HG03066 (cell line): Measurements from ENCODE around the gene CCDC88C.
A peak's percentile ranks its signal among the peaks of the same experiment; 100 is the strongest.
"Not testable (repeated sequence)": the region's sequence is repeated elsewhere in the genome, so short reads cannot be mapped to it uniquely, and the experiment has no call there.

ENCODE experiments used
- ATAC-seq: cut with Tn5 transposase; IDR thresholded peaks from one replicate; pipeline ENCODE4 v1.9.1; 2021; ENCODE audit warnings: low read depth; ENCODE audit not compliant: unreplicated experiment

CCDC88C gene, protein sequence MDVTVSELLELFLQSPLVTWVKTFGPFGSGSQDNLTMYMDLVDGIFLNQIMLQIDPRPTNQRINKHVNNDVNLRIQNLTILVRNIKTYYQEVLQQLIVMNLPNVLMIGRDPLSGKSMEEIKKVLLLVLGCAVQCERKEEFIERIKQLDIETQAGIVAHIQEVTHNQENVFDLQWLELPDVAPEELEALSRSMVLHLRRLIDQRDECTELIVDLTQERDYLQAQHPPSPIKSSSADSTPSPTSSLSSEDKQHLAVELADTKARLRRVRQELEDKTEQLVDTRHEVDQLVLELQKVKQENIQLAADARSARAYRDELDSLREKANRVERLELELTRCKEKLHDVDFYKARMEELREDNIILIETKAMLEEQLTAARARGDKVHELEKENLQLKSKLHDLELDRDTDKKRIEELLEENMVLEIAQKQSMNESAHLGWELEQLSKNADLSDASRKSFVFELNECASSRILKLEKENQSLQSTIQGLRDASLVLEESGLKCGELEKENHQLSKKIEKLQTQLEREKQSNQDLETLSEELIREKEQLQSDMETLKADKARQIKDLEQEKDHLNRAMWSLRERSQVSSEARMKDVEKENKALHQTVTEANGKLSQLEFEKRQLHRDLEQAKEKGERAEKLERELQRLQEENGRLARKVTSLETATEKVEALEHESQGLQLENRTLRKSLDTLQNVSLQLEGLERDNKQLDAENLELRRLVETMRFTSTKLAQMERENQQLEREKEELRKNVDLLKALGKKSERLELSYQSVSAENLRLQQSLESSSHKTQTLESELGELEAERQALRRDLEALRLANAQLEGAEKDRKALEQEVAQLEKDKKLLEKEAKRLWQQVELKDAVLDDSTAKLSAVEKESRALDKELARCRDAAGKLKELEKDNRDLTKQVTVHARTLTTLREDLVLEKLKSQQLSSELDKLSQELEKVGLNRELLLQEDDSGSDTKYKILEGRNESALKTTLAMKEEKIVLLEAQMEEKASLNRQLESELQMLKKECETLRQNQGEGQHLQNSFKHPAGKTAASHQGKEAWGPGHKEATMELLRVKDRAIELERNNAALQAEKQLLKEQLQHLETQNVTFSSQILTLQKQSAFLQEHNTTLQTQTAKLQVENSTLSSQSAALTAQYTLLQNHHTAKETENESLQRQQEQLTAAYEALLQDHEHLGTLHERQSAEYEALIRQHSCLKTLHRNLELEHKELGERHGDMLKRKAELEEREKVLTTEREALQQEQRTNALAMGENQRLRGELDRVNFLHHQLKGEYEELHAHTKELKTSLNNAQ (N-terminal part only)

DNA sequence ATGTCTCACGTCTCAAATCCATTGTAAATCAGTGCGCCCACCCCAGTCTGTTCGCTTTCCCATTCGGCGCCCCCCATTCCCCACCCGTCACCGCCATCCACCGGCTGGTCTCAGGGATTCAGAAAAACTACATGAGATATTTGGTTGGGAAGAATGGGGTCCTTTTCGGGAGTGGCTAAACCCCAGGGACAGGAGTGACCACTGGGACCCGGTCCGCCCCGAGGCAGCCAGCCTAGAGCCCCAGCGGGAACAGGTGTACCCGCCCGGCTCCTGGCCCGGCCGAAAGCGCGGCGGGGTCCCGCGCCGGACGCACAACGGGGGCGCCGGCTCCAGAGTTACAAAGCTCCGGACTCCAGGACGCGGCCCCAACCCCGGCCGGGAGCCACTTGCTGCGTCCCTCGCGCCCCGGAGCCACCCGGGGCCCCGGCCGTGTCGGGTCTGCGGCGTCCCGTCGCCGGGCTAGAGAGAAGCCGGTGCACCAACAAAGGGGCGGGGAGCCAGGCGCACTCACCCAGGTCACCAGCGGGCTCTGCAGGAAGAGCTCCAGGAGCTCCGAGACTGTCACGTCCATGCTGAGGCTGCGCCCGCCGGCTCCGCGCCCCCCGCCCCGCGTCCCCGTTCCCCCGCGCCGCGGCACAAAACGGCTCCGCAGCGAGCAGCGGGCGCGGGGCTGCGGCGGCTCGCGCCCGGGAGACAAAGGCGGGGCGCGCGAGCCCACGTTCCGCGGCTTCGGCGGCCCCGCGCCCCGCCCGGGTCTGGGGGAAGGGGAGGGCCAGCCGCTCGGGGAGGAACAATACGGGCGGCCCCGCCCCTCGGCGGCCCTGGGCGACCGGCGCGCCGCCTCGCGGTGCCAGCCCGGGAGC lies at the start of gene CCDC88C:
TSS of gene CCDC88C (minus strand) at position 701 of the 863 bp plus-strand sequence. CDS start at position 571, 130 bp downstream.
- ATAC-seq: peak; percentile 32

DNA sequence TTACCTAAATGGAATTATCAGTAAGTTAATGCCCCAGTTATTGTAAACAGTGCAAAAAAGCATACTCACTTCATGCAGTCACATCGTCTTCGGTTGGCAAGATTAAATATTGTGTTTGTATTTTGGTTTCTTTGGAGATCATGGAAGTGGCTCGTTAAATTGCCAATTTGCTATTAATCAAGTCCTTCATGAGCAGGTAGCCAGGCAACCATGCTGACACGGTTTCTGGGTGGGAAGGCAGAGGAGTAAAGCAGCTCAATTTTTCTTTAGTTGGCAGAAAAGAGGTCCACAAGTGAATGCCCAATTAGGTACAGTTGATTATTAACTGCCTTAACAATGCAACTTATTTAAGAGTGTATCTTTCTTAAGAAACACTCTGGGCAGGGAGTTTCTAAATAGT lies 48.6 kb upstream of the CCDC88C start:
- no peak for ATAC-seq

DNA sequence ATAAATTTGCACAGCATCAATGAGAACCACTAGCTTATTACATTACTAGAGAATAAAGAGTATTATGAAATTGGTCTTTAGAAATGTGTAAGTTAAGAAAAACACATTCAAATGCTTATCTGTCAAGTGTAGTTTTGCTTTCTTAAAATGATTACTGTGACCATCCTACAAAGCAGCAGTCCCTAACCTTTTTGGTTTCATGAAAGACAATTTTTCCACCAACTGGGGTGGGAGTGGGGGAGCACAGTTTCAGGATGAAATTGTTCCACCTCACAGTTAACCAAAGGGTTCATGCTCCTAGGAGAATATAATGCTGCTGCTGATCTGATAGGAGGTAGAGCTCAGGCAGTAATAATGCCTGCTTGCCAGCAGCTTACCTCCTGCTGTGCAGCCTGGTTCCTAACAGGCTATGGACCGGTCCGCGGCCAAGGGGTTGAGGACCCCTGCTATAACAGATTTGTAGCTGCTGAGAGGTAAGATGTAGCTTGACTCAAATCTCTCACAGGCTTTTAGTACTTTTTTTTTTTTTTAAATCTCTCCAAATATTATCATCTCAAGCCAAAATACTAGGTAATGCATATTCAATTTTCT lies 47.1 kb upstream of the CCDC88C start:
- no peak for ATAC-seq

DNA sequence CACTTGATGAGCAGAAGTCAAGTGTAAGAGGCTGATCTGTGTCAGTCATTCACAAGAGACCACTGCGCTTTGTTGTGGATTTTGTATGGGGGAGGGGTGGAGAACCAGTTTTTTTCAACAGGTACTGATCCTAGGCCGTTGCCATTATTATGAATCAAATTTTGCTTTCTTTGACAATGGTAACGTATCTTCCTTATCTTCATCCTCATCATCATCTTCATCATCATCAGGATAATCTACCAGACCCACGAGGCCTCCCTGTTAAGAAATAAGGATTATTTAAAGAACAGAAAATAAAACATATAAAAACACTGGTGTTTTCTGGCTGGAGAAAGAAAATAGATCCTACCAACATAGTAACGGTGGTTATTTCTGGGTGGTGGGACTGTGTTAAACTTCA lies 41.0 kb upstream of the CCDC88C start:
- ATAC-seq: no peak

DNA sequence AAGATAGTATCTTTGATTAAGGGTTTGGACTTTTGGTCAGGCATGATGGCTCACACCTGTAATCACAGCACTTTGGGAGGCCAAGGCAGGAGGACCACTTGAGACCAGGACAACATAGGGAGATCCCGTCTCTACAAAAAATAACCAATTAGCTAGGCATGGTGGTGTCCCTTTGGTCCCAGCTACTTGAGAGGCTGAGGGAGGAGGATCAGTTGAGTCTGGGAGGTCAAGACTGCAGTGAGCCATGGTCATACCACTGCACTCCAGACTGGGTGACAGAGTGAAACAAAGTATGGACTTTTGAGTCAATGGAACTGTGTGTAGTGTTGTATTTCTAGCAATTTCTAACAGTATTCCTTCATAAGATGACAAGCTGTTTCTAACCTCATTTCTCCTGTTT lies 38.7 kb upstream of the CCDC88C start:
- no peak for ATAC-seq

DNA sequence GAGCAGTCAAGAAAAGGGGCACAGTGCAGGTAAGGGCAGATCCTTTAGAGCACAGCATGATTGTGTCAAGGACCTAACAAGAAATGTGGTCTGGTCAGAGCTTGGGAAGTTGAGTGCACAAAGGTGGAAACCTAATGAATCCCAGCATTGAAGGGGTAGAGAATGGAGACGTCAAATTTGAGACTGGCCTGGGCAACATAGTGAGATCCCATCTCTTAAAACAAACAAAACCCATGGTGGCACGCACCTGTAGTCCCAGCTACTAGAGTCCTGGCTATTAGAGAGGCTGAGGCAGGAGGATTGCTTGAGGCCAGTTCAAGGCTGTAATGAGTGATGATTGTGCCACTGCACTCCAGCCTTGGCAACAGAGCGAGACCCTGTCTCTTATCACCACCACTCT lies 37.0 kb upstream of the CCDC88C start:
- no peak for ATAC-seq

DNA sequence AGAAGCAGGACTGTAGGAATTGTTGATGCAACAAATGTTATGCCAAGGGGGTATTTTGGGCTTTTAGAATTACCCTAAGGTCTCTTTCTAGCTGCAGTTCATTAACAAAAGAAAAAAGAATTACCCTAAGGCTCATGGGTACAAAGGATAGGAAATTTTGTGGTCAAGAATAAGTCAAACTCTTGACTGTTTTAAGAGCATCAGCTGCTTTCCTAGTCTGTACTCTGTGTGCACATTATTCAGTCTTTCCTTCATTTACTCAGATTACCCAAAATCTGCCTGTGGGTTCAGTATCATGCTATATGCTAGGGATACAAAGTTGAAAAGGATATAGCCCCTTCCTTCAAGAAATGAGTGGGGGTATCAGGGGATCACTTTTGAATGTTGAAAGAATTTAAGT lies 36.5 kb upstream of the CCDC88C start:
- ATAC-seq: no peak

DNA sequence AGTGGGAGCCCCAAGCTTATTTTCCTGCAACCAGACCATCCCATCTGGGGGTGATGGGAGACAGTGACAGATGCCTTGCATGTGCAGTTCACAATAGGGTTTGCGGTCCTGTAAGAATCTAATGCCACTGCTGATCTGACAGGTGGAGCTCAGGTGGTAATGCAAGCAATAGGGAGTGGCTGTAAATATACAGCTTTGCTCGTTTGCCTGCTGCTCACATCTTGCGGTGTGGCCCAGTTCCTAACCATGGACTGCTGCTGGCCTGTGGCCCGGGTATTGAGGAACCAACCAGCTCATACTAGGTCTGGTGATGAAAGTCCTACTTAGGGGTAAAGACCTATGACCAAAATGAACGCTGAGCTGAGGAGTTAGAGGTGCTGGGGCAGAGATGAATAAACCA lies 36.1 kb upstream of the CCDC88C start:
- ATAC-seq: no peak

DNA sequence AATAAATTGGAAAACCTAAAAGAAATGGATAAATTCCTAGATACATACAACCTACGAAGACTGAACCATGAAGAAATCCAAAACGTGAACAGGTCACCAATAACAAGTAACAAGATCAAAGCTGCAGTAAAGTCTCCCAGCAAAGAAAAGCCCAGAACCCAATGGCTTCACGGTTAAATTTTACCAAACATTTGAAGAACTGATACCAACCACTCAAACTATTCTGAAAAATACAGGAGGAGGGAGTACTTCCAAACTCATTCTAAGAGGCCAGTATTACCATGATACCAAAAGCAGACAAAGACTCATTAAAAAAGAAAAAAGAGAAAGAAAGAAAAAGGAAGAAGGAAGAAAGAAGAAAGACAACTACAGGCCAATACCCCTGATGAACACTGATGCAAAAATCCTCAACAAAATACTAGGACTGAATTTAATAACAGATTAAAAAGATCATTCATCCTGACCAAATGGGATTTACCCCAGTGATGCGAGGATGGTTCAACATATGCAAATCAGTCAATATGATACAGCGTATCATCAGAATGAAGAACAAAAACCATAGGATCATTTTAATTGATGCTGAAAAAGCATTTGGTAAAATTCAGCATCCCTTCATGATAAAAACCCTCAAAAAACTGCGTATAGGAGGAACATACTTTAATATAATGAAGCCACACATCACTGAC lies 26.9 kb upstream of the CCDC88C start:
- no peak for ATAC-seq

DNA sequence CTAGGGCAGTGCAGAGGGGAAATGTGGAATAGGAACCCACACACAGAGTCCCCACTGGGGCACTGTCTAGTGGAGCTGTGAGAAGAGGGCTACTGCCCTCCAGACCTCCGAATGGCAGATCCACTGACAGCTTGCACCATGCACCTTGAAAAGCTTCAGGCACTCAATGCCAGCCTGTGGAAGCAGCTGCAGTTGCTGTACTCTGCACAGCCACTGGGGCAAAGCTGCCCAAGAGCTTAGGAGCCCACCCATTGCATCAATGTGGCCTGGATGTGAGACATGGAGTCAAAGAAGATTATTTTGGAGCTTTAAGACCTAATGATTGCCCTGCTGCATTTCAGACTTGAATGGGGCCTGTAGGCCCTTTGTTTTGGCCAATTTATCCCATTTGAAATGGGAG lies 21.7 kb upstream of the CCDC88C start:
- ATAC-seq: no peak

DNA sequence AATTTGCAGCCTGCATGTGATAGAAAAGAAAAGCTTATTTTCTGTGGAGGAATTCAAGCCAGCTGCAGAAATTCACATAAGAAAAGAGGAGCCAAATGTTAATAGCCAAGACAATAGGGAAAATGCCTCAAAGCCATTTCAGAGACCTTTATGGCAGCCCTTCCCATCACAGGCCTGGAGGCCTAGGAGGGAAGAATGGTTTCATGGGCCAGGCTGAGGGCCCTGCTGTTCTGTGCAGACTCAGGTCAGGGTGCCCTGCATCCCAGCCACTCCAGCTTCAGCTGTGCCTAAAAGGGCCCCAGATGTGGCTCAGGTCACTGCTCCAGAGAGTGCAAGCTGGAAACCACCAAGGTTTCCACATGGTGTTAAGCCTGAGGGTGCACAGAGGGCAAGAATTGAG lies 21.2 kb upstream of the CCDC88C start:
- ATAC-seq: no peak

DNA sequence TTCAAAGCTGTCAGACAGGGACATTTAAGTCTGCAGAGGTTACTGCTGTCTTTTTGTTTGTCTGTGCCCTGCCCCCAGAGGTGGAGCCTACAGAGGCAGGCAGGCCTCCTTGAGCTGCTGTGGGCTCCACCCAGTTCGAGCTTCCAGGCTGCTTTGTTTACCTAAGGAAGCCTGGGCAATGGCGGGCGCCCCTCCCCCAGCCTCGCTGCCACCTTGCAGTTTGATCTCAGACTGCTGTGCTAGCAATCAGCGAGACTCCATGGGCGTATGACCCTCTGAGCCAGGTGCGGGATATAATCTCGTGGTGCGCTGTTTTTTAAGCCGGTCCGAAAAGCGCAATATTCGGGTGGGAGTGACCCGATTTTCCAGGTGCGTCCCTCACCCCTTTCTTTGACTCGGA lies 18.6 kb upstream of the CCDC88C start:
- not testable (repeated sequence) for ATAC-seq

DNA sequence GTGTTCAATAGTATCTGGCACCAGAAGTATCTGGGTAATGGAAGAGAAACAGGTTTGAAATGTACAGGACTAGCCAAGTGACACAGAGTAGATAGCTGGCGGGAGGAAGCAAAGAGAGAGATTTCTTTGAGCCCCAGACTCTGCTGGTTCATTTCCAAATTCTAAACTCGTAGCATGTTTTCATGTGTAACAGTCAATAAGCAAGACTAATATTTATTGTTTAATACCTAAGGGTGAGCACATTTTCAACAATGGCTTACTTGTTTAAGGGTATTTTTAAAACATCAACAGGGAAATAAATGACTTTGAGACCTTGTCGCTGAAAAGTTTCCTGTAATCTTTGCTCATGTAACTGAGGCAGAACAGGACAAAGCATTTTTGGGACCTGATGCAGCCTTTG lies 11.8 kb upstream of the CCDC88C start:
- ATAC-seq: no peak

DNA sequence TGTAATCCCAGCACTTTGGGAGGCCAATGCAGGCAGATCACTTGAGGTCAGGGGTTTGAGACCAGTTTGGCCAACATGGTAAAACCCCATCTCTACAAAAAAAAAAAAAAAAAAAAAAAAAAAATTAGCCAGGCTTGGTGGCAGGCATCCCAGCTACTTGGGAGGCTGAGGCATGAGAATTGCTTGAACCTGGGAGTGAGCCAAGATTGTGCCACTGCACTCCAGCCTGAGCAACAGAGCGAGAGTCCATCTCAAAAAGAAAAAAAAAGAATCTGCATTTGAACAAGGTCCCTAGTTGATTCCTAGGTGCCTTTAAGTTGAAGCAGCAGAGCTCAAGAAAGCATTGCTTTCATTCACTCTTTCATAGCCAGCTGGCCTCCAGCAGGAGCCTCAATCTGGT lies 11.3 kb upstream of the CCDC88C start:
- ATAC-seq: not testable (repeated sequence)

DNA sequence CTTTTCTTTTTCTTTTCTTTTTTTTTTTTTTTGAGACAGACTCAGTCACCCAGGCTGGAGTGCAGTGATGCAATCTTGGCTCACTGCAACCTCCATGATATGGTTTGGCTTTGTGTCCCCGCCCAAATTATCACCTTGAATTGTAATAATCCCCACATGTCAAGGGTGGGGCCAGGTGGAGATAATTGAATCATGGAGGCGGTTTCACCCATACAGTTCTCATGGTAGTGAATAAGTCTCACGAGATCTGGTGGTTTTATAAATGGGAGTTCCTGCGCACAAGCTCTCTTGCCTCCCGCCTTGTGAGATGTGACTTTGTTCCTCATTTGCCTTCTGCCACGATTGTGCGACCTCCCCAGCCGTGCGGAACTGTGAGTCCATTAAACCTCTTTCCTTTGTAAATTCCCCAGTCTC lies 7.9 kb upstream of the CCDC88C start:
- not testable (repeated sequence) for ATAC-seq

DNA sequence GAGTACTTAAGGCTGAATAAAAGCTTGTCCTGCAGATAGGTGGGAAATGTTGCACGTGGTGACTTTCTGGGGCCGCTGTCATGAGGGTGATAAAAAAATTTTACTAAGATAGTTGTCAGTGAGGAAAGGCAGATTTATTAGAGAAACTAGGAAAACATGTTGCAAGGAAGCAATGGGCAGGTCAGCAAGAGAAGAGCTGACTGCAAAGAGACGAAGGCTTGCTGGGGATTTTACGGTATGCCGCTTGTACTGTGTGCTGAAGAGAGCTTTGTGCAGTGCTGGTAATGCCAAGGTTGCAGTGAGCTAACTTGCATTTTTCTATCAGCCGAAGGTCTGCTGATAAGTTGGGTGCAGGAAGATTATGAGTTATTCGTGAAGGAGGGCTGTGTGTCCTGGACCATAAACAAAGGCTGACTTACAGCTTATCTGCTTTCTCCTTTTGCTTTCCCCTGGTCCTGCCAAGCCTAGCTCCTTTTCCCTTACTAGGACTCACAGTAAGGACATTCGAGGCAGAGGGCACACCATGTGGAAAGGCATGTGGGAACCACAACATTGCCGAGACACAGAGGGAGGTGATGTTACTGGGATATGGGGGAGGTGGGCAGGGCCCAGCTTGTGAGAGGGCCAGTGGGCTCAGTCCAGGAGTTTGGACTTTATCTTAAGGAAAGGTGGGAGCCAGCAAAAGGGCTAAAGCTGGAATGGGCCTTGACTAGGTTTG lies 7.4 kb upstream of the CCDC88C start:
- ATAC-seq: no peak

DNA sequence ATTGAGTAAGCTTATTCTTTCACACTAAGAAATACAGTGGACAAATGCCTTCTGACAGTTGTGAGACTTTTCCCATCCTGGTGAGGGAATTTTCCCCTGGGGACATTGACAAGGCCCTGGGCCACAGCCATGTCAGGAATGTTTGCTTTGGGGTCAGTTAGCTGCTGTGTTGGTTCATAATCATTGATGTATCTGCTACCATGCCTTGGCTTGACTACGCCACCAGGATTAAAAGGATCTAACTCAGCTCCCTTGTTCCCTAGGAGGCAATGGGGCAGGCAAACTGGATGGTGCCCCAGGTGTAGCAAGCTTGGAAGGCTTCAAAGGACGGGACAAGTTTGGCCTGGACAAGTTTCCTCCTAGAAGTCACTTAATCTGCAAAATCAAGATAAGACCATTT lies 3.1 kb upstream of the CCDC88C start:
- ATAC-seq: no peak

DNA sequence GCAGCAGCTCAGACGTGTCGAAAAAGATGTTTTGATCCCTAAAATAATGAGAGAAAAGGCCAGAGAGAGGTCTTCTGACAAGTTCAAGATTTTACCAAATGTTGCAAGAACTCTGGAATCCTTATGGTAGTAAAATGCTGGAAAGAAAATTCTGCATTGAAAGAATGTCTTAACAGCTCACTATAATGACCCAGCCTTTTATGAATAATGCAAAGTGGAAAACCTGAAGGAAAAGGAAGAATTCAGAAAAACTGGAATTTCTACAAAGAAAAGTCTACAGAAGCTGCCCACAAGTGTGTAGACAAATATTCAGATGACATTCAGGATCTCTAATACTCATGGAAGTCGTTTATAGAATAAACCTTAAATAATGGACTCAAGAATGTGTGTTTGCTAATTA lies 1.8 kb upstream of the CCDC88C start:
- ATAC-seq: no peak
